HepG2 (cell line): ENCODE results near the gene SLX9. TPM values are rescaled to one million over a fixed set of nuclear protein-coding genes. Genes with fewer than 3 reads are reported as not detected.

Experiments
- BHLHE40 ChIP-seq: IDR thresholded peaks from 2 replicates; pipeline ENCODE4 v1.6.1; 2011; ENCODE audit warnings: low read length, improper control_type of control experiment
- CREM ChIP-seq, 2 experiments: sonication (generic) in 1 of 2; formaldehyde crosslinking in 1 of 2; IDR thresholded peaks; 2 replicates each; pipeline versions ENCODE4 v1.4.0 to v1.6.1; 2016 to 2020; ENCODE audit warnings: antibody characterized with exemption in 1 of 2, mild to moderate bottlenecking in 1 of 2, missing genetic modification reagents in 1 of 2
- CSRNP2 ChIP-seq: sonication (generic); formaldehyde crosslinking; conservative IDR thresholded peaks from 2 replicates; pipeline ENCODE4 v1.8.0; 2022; ENCODE audit warnings: low read depth, missing genetic modification reagents
- KDM2A ChIP-seq: sonication (generic); formaldehyde crosslinking; IDR thresholded peaks from 2 replicates; pipeline ENCODE4 v1.4.0; 2020; ENCODE audit warnings: low read depth, missing genetic modification reagents, borderline replicate concordance
- KMT2A ChIP-seq: sonication (generic); formaldehyde crosslinking; IDR thresholded peaks from 2 replicates; pipeline ENCODE4 v1.4.0; 2020; ENCODE audit warnings: missing genetic modification reagents
- MATR3 ChIP-seq: sonication (generic); formaldehyde crosslinking; IDR thresholded peaks from 2 replicates; pipeline ENCODE4 v1.4.0; 2020; ENCODE audit warnings: missing genetic modification reagents
- MIER2 ChIP-seq: IDR thresholded peaks from 2 replicates; pipeline ENCODE4 v1.6.1; 2016; ENCODE audit warnings: missing biosample characterization, missing genetic modification reagents
- SMAD1 ChIP-seq: sonication (generic); formaldehyde crosslinking; IDR thresholded peaks from 2 replicates; pipeline ENCODE4 v1.4.0; 2020; ENCODE audit warnings: missing genetic modification reagents, low read depth, mild to moderate bottlenecking, borderline replicate concordance
- USF2 ChIP-seq, 2 experiments: sonication (generic) in 1 of 2; formaldehyde crosslinking in 1 of 2; IDR thresholded peaks; 2 replicates each; pipeline versions ENCODE4 v1.5.1 to v1.6.1; 2011 to 2020; ENCODE audit warnings: borderline replicate concordance in 1 of 2, low read depth in 1 of 2, low read length in 1 of 2, mild to moderate bottlenecking in 1 of 2, missing genetic modification reagents in 1 of 2, moderate library complexity in 1 of 2
- YY1 ChIP-seq: IDR thresholded peaks from 2 replicates; pipeline ENCODE4 v1.6.1; 2011; ENCODE audit warnings: low read length, low read depth, moderate library complexity, mild to moderate bottlenecking; ENCODE audit not compliant: insufficient read depth, insufficient replicate concordance
- ZNF414 ChIP-seq: sonication (generic); formaldehyde crosslinking; IDR thresholded peaks from 2 replicates; pipeline ENCODE4 v1.5.0; 2020; ENCODE audit warnings: missing genetic modification reagents
- ZNF512B ChIP-seq: sonication (generic); formaldehyde crosslinking; IDR thresholded peaks from 2 replicates; pipeline ENCODE4 v1.5.1; 2020; ENCODE audit warnings: missing genetic modification reagents, mild to moderate bottlenecking, borderline replicate concordance
- ZNF567 ChIP-seq: sonication (generic); formaldehyde crosslinking; IDR thresholded peaks from 2 replicates; pipeline ENCODE4 v1.8.1; 2023; ENCODE audit warnings: mild to moderate bottlenecking, missing genetic modification reagents, borderline replicate concordance
- ZNF576 ChIP-seq: sonication (generic); formaldehyde crosslinking; IDR thresholded peaks from 2 replicates; pipeline ENCODE4 v1.4.0; 2020; ENCODE audit warnings: mild to moderate bottlenecking, missing genetic modification reagents
- ZNF704 ChIP-seq: sonication (generic); formaldehyde crosslinking; IDR thresholded peaks from 2 replicates; pipeline ENCODE4 v1.8.1; 2023; ENCODE audit warnings: mild to moderate bottlenecking, inconsistent platforms, moderate library complexity, missing genetic modification reagents, borderline replicate concordance
- ZSCAN5A ChIP-seq: sonication (generic); formaldehyde crosslinking; IDR thresholded peaks from 2 replicates; pipeline ENCODE4 v1.8.0; 2022; ENCODE audit warnings: mild to moderate bottlenecking, missing genetic modification reagents, borderline replicate concordance
- polyA plus RNA-seq, 8 experiments: library from polyadenylated mRNA; depleted of rRNA in 3 of 8; stranded (reverse) in 7 of 8; unstranded in 1 of 8; fragments of >200 nt; fragmentation: Illumina TruSeq in 4 of 8; extraction: Trizol in 4 of 8; gene quantifications; 2 replicates each; pipeline versions ENCODE4 v1.2.1 to v1.2.3, GENCODE V29; 2011 to 2016; ENCODE audit warnings: low read depth in 4 of 8, missing spikeins in 1 of 8, mixed read lengths in 1 of 8; ENCODE audit not compliant: insufficient read depth in 1 of 8
- total RNA-seq, 5 experiments: library from RNA; depleted of rRNA; stranded (reverse); fragments of >200 nt; fragmentation: Illumina TruSeq; extraction: Trizol; gene quantifications; 2 replicates each; pipeline ENCODE4 v1.2.3, GENCODE V29; 2016; ENCODE audit warnings: low read depth in 1 of 5

Gene SLX9
- total and polyA plus RNA-seq, 2 of the 13 experiments (the other 11 are each of a cell fraction or from before 2014, with no cell fraction given): 21.0 to 47.1 TPM

- TF ChIP-seq CSRNP2 (CRISPR knock-in tag) (no peak), ZNF414 (CRISPR knock-in tag) (no peak), ZNF512B (CRISPR knock-in tag) (no peak), USF2 (IDR thresholded peaks at IDR 0.05; ENCODE audit: low read depth, low read length) (no peak), USF2 (CRISPR knock-in tag; IDR thresholded peaks at IDR 0.05; ENCODE audit: borderline replicate concordance) (no peak), KDM2A (CRISPR knock-in tag) (peak; percentile 69; the same call in 1 of the 2 replicates), ZNF704 (CRISPR knock-in tag) (no peak), ZNF567 (CRISPR knock-in tag) (0 out of 2 replicates have a peak, but pooled peaks have one; percentile 26), CREM (IDR thresholded peaks at IDR 0.05) (no peak), CREM (CRISPR knock-in tag; IDR thresholded peaks at IDR 0.05) (no peak), BHLHE40 (no peak), MIER2 (CRISPR knock-in tag) (no peak), SMAD1 (no peak), ZSCAN5A (CRISPR knock-in tag) (no peak), MATR3 (CRISPR knock-in tag) (no peak), ZNF576 (CRISPR knock-in tag) (0 out of 2 replicates have a peak, but pooled peaks have one; percentile 64), YY1 (peak; percentile 78), KMT2A (CRISPR knock-in tag) (peak; percentile 76)
These were observed 28.3 kb upstream of the SLX9 start (continued) for GRCh38 chr21:44911384-44912157.
